ENCODE measurements around the gene MCEMP1.

MCEMP1 gene

GRCh38 chr19:7669641-7670040 lies 7.2 kb upstream of the MCEMP1 start:
- Histone ChIP-seq H3K4me1 (ENCODE audit: control insufficient read depth in 1 of 2, insufficient read depth in 1 of 2, low read depth in 1 of 2, low read length in 1 of 2) (peaks cover 58 to 71% of the 10 kb centered on the region in 2 experiments), H3K27ac (peak overlapping the region; percentile 75), H3K27me3 (no peaks in the 10 kb centered on the region), H3K36me3 (no peaks in the 10 kb centered on the region), H3K4me3 (ENCODE audit: low read depth in 1 of 2, low read length in 1 of 2) (peak overlapping the region; percentile 63 to 67), H3K9me3 (no peaks in the 10 kb centered on the region)
- no peak for TF ChIP-seq CTCF (IDR thresholded peaks at IDR 0.05)

GRCh38 chr19:7670150-7670783 lies 6.6 kb upstream of the MCEMP1 start:
- H3K4me3 ChIP-seq (ENCODE audit: low read depth in 1 of 2, low read length in 1 of 2), result peak overlapping the region; percentile 63 to 67

DNA sequence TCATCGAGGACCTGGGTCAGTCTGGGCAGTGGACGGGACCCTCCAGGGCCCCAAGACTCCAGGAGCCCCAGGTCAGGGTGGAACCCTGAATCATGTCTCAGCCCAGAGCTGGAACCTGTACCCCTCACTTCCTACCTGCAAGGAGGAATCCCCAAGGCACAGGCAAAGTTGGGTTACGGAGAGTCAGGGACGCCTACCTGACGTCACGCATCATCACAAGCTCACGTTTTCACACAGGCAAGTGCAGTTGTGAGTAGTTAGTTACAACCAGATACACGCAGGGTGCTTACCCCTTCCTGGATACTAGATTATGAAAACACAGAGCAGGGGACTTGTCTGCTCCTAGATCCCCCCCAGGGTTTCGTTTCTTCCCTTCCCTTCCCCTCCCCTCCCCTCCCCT lies 6.1 kb upstream of the MCEMP1 start:
- no peaks in the 10 kb centered on the region for H3K36me3 ChIP-seq
- H3K9me3 ChIP-seq, result no peaks in the 10 kb centered on the region
- peak overlapping the region; percentile 75 for H3K27ac ChIP-seq
- H3K4me1 ChIP-seq (ENCODE audit: control insufficient read depth in 1 of 2, insufficient read depth in 1 of 2, low read depth in 1 of 2, low read length in 1 of 2), result peaks cover 70 to 74% of the 10 kb centered on the region in 2 experiments
- TF ChIP-seq CTCF (IDR thresholded peaks at IDR 0.05), result no peak
- peak overlapping the region; percentile 63 to 67 for H3K4me3 ChIP-seq (ENCODE audit: low read depth in 1 of 2, low read length in 1 of 2)
- H3K27me3 ChIP-seq, result no peaks in the 10 kb centered on the region

More at GRCh38 chr19:7670150-7670783, 6.6 kb upstream of the MCEMP1 start:
- Histone ChIP-seq H3K27me3 (no peaks in the 10 kb centered on the region), H3K27ac (peak overlapping the region; percentile 75), H3K9me3 (no peaks in the 10 kb centered on the region), H3K4me1 (ENCODE audit: control insufficient read depth in 1 of 2, insufficient read depth in 1 of 2, low read depth in 1 of 2, low read length in 1 of 2) (peaks cover 65 to 73% of the 10 kb centered on the region in 2 experiments), H3K36me3 (no peaks in the 10 kb centered on the region)
- TF ChIP-seq CTCF (IDR thresholded peaks at IDR 0.05), result no peak

- peaks cover 87 to 91% of the 10 kb centered on the region in 2 experiments for H3K4me1 ChIP-seq (ENCODE audit: control insufficient read depth in 1 of 2, insufficient read depth in 1 of 2, low read depth in 1 of 2, low read length in 1 of 2)
- H3K9me3 ChIP-seq, result no peaks in the 10 kb centered on the region
- no peak overlapping the region for H3K4me3 ChIP-seq (ENCODE audit: low read depth in 1 of 2, low read length in 1 of 2)
- no peaks in the 10 kb centered on the region for H3K27me3 ChIP-seq
- no peaks in the 10 kb centered on the region for H3K36me3 ChIP-seq
- TF ChIP-seq CTCF (IDR thresholded peaks at IDR 0.05), result no peak
- H3K27ac ChIP-seq, result peak overlapping the region; percentile 96
Measured at GRCh38 chr19:7672522-7672921, 4.4 kb upstream of the MCEMP1 start.

- Histone ChIP-seq H3K27ac (peak overlapping the region; percentile 96), H3K4me3 (ENCODE audit: low read depth in 1 of 2, low read length in 1 of 2) (peak overlapping the region; percentile 44 to 53), H3K4me1 (ENCODE audit: control insufficient read depth in 1 of 2, insufficient read depth in 1 of 2, low read depth in 1 of 2, low read length in 1 of 2) (peaks cover 92 to 93% of the 10 kb centered on the region in 2 experiments), H3K36me3 (no peaks in the 10 kb centered on the region), H3K9me3 (no peaks in the 10 kb centered on the region), H3K27me3 (no peaks in the 10 kb centered on the region)
- no peak for TF ChIP-seq CTCF (IDR thresholded peaks at IDR 0.05)
Measured at GRCh38 chr19:7674010-7675005, 2.6 kb upstream of the MCEMP1 start.

All from neutrophil (primary cell).